Right ventricle myocardium superior (tissue), 1 donor: Measurements from ENCODE around the gene WFDC10B. TPM values are rescaled to one million over a fixed set of nuclear protein-coding genes. Genes with fewer than 3 reads are reported as not detected.
"Not testable (repeated sequence)": the region's sequence is repeated elsewhere in the genome, so short reads cannot be mapped to it uniquely, and the experiment has no call there.

Experiments used
- ATAC-seq: fragments of 200-7000 bp; cut with Tn5 transposase; one replicate; pipeline ENCODE4 v1.9.1; 2020; ENCODE audit warnings: mild to moderate bottlenecking; ENCODE audit not compliant: poor library complexity
- DNase-seq: peaks from one replicate; pipeline ENCODE4 v3.0.0-alpha.2; 2020
- intact Hi-C: fragments of 100-400 bp; cut with DNase I; formaldehyde crosslinking; loops from one replicate; pipeline ENCODE4 v1.11.2; 2022
- microRNA-seq: library from miRNA; unstranded; fragments of <30 nt; microRNA quantifications from one replicate; pipeline ENCODE4 v1.2.0, GENCODE V29; 2020
- total RNA-seq: library from RNA; stranded (reverse); fragmentation: NEBNext Ultra II Directional; extraction: Animal tissue kit (Norgen Biotek cat#: 25700); gene quantifications from one replicate; pipeline ENCODE4 v1.2.1, GENCODE V29; 2021
- donor health status: DM: no; HTN: yes; CAD: no; lungs with severe emphysema.

WFDC10B gene
- total RNA-seq, 1 donor from 2014 or later: not detected

DNA sequence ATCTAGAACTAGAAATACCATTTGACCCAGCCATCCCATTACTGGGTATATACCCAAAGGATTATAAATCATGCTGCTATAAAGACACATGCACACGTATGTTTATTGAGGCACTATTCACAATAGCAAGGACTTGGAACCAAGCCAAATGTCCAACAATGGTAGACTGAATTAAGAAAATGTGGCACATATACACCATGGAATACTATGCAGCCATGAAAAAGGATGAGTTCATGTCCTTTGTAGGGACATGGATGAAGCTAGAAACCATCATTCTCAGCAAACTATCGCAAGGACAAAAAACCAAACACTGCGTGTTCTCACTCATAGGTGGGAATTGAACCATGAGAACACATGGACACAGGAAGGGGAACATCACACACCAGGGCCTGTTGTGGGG, 47.8 kb downstream of the WFDC10B start:
- ATAC-seq, intact Hi-C loops, DNase-seq: not testable (repeated sequence)

DNA sequence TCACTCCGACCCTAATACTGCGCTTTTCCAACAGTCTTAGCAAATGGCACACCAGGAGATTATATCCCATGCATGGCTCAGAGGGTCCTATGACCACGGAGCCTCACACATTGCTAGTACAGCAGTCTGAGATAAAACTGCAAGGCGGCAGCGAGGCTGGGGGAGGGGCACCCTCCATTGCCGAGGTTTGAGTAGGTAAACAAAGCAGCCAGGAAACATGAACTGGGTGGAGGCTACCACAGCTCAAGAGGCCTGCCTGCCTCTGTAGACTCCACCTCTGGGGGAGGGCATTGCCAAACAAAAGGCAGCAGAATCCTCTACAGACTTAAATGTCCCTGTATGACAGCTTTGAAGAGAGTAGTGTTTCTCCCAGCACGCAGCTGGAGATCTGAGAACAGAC, 53.1 kb downstream of the WFDC10B start:
- ATAC-seq, DNase-seq, intact Hi-C loops: not testable (repeated sequence)

DNA sequence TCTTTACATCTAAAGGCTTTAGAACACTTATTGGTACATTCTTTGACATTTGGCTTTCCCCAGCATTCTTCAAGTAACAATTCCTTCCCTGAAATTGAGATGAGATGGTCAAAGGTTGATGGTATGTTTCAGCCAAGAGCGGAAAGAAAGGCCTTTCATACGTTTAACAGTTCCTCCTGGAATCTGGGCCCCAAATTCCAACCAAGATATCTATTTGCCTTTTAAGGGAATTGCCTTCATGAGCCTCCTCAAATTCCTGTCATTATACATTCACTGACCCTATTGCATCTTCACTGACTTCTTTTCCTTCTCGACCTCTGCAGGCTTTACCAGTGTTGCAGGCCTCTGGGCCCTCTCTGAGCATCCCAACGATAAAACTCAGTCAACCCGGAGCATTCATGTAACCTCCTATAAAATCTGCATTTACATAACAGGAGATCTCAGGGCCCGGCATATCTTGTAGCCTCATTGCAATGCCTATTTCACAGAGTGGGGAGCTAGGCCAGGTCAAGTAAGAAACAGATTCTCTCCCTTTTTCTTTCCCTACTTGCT, 55.4 kb downstream of the WFDC10B start:
- intact Hi-C loops: no loop called here
- DNase-seq (no peak), ATAC-seq (no peak)

DNA sequence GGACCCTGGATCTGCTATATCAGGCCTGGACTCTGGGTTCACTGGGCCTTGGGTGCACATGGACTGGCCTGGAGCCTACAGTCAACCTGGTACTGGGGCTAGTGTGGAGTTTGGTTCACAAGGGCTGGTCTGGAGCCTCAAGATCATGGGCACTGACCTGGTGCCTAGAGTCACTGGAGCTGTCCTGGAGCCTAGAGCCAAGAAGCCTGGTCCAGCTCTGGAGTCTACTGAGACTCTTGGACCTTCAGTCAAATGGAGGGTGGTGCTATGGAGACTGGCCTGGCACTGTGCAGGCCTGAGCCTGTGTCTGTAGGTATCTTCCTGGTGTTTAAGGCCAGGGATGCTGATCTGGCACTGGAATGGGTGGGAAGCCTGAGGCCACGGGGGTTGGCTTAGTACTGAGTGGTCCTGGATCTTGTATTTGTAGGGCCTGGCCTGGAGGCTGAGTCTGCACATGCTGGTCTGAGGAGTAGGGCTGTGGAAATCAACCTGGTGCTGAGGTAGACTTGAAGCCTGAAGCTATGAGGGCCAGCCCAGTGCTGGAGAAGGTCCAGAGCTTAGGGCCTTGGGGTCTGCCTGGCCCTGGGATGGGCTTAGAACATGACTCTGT, 57.3 kb downstream of the WFDC10B start:
- DNase-seq (no peak), ATAC-seq (no peak)
- intact Hi-C loops: no loop called here

DNA sequence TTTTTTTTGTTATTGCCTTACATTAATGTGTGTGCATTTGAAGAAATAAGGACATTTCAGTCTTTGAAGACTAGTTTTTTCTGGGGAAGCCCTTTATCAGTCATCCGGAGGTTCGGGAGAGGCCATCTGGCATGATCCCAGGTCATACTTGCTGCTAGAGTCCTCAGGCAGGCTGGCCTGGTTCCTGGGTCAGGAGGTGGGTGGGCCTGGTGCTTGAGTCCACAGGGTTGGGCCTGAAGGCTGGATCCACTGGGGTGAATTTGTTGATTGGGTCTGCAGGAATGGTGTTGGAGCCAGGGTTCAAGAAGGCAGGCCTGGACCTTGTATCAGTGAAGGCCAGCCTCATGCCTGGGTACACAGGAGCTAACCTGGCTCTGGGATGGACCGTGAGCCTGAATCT, 57.9 kb downstream of the WFDC10B start:
- no peak for ATAC-seq
- intact Hi-C loops: no loop called here

DNA sequence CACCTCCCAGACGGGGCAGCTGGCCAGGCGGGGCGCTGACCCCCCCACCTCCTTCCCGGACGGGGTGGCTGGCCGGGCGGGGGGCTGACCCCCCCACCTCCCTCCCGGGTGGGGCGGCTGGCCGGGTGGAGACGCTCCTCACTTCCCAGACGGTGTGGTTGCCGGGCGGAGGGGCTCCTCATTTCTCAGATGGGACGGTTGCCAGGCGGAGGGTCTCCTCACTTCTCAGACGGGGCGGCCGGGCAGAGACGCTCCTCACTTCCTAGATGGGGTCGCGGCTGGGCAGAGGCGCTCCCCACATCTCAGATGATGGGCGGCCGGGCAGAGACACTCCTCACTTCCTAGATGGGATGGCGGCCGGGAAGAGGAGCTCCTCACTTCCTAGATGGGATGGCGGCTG, 59.0 kb downstream of the WFDC10B start:
- intact Hi-C loops, ATAC-seq, DNase-seq: not testable (repeated sequence)

More for the DNA sequence above, 57.9 kb downstream of the WFDC10B start:
- no peak for DNase-seq

DNA sequence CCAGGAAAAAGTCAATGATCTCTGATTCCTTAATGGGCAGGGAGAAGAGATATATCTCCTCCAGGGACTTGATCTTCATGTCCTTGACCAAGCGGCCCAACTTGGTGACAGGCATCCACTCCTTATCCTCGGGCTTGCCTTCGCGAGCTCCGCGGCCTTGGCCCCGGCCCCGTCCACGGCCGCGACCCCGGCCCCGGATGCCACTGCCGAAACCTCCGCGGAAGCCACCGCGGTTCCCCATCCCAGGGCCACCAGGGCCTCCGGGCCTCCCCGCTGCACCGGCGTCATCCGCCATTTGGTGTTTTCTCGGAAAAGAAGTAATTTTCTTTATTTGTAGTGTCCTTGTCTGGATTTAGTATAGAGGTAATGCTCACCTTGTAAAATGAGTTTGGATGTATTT, 63.7 kb downstream of the WFDC10B start:
- intact Hi-C loops, ATAC-seq, DNase-seq: not testable (repeated sequence)

DNA sequence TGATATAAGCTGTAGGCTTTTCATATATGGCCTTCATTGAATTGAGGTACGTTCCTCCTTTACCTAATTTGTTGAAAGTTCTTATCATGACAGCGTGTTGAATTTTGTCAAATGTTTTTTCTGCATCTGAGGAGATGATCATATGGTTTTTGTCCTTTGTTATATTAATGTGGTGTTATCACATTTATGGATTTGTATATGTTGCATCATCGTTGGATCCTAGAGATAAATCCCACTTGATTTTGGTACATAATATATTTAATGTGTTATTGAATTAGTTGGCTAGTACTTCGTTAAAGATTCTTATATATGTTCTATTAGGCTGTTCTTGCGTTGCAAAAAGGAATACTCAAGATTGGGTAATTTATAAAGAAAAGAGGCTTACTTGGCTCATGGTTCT, 65.1 kb downstream of the WFDC10B start:
- intact Hi-C loops: no loop called here
- no peak for ATAC-seq
- DNase-seq: no peak

DNA sequence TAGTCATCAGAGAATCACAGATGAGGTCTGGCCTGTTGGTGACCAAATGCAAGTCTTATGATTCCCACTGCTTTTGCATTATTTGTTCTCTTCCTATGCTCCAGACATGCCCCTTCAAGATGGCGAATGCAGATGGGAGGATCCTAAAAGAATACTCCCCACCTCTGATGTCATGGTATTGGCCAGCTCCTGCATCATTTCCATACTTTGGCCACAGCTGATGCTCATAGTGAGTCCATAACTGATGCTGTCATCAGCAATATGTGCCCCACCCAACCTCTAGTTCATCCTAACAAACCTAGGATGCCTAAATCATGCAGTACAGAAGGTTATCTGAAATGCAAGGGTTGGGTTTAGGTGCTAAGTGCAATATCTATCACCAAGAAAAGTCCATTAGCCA, 68.3 kb downstream of the WFDC10B start:
- intact Hi-C loops: no loop called here
- ATAC-seq: no peak
- no peak for DNase-seq

Small RNA genes lying within 50 kb of the gene (microRNA-seq; reads per million reads assigned to microRNA genes)
- not detected for gene MIR3617

Other genes with a start within 250 kb of the WFDC10B start
- 1.0 TPM for gene WFDC2, start 235.3 kb downstream of the WFDC10B start, total RNA-seq
- not detected for gene SPINT3, start 189.4 kb downstream of the WFDC10B start, total RNA-seq
- gene WFDC6, start 165.5 kb downstream of the WFDC10B start, total RNA-seq: not detected
- not detected for gene EPPIN, start 157.6 kb downstream of the WFDC10B start, total RNA-seq
- gene WFDC8, start 125.7 kb downstream of the WFDC10B start, total RNA-seq: not detected
- not detected for gene WFDC10A, start 75.3 kb downstream of the WFDC10B start, total RNA-seq
- gene WFDC9, start 73.7 kb downstream of the WFDC10B start, total RNA-seq: not detected
- not detected for gene WFDC11, start 34.8 kb downstream of the WFDC10B start, total RNA-seq
- gene WFDC13, start 3.0 kb downstream of the WFDC10B start, total RNA-seq: not detected
- not detected for gene SPINT4, start 17.3 kb upstream of the WFDC10B start, total RNA-seq
- 0.54 TPM for gene WFDC3, start 86.9 kb upstream of the WFDC10B start, total RNA-seq
- gene DNTTIP1, start 86.9 kb upstream of the WFDC10B start, total RNA-seq: 14.5 TPM
- 1.1 TPM for gene UBE2C, start 107.6 kb upstream of the WFDC10B start, total RNA-seq
- 0.43 TPM for gene TNNC2, start 122.3 kb upstream of the WFDC10B start, total RNA-seq
- 22.1 TPM for gene SNX21, start 128.8 kb upstream of the WFDC10B start, total RNA-seq
- gene ACOT8, start 152.4 kb upstream of the WFDC10B start, total RNA-seq: 28.1 TPM
- gene ZSWIM3, start 152.6 kb upstream of the WFDC10B start, total RNA-seq: 1.4 TPM
- 10.1 TPM for gene ZSWIM1, start 176.2 kb upstream of the WFDC10B start, total RNA-seq
- gene SPATA25, start 182.6 kb upstream of the WFDC10B start, total RNA-seq: 1.7 TPM
- gene NEURL2, start 186.2 kb upstream of the WFDC10B start, total RNA-seq: 6.5 TPM
- gene CTSA, start 186.3 kb upstream of the WFDC10B start, total RNA-seq: 113 TPM
- gene PLTP, start 207.1 kb upstream of the WFDC10B start, total RNA-seq: 118 TPM
- gene PCIF1, start 229.7 kb upstream of the WFDC10B start, total RNA-seq: 21.8 TPM